GM23338 (cell line): ENCODE measurements around the gene PALLD. TPM values are rescaled to one million over a fixed set of nuclear protein-coding genes. Genes with fewer than 3 reads are reported as not detected.

Experiments used
- ATAC-seq: fragments of 200-7000 bp; cut with Tn5 transposase; 3 replicates; pipeline ENCODE4 v1.9.1; 2020
- DNase-seq: peaks from one replicate; pipeline ENCODE4 v3.0.0-alpha.2; 2015; ENCODE audit warnings: low spot score
- H2AFZ ChIP-seq: fragments of 200-600 bp; sonication (generic); 2 replicates; pipeline ENCODE4 v1.8.0; 2016; ENCODE audit warnings: antibody characterized with exemption, mild to moderate bottlenecking, moderate library complexity
- H3F3A ChIP-seq: fragments of 200-600 bp; sonication (generic); replicated peaks from 2 replicates; pipeline ENCODE4 v1.8.0; 2017; ENCODE audit warnings: antibody characterized with exemption, mixed run types, low read depth
- H3K27ac ChIP-seq: fragments of 200-600 bp; sonication (generic); 2 replicates; pipeline ENCODE4 v1.6.1; 2016; ENCODE audit warnings: low read depth
- H3K27me3 ChIP-seq: fragments of 200-600 bp; sonication (generic); 2 replicates; pipeline ENCODE4 v1.8.0; 2016; ENCODE audit warnings: mild to moderate bottlenecking, mixed run types, moderate library complexity; ENCODE audit not compliant: insufficient read depth
- H3K36me3 ChIP-seq: fragments of 200-600 bp; sonication (generic); 2 replicates; pipeline ENCODE4 v1.8.0; 2016; ENCODE audit warnings: mild to moderate bottlenecking; ENCODE audit not compliant: insufficient read depth
- H3K4me1 ChIP-seq: fragments of 200-600 bp; sonication (generic); 2 replicates; pipeline ENCODE4 v1.8.0; 2016; ENCODE audit warnings: mild to moderate bottlenecking, moderate library complexity; ENCODE audit not compliant: insufficient read depth
- H3K4me2 ChIP-seq: fragments of 200-600 bp; sonication (generic); 2 replicates; pipeline ENCODE4 v1.7.1; 2017; ENCODE audit warnings: mixed run types
- H3K4me3 ChIP-seq: fragments of 200-600 bp; sonication (generic); 2 replicates; pipeline ENCODE4 v1.6.1; 2016; ENCODE audit warnings: mixed run types
- H3K79me2 ChIP-seq: fragments of 200-600 bp; sonication (generic); replicated peaks from 2 replicates; pipeline ENCODE4 v1.8.0; 2017; ENCODE audit warnings: mild to moderate bottlenecking; ENCODE audit not compliant: insufficient read depth
- H3K9me2 ChIP-seq: fragments of 200-600 bp; sonication (generic); 2 replicates; pipeline ENCODE4 v1.8.0; 2017; ENCODE audit not compliant: insufficient read depth
- H4K20me1 ChIP-seq: fragments of 200-600 bp; sonication (generic); replicated peaks from 2 replicates; pipeline ENCODE4 v1.8.0; 2017; ENCODE audit warnings: mild to moderate bottlenecking; ENCODE audit not compliant: insufficient read depth
- H3K27ac Mint-ChIP-seq: 2 replicates; pipeline ENCODE4 v1.8.0; 2020; ENCODE audit warnings: inconsistent platforms, mild to moderate bottlenecking, moderate library complexity, mixed read lengths
- H3K27me3 Mint-ChIP-seq: 3 replicates; pipeline ENCODE4 v1.8.0; 2022; ENCODE audit warnings: low read depth, mild to moderate bottlenecking, moderate library complexity, mixed read lengths, inconsistent platforms; ENCODE audit not compliant: insufficient read depth, poor library complexity
- H3K36me3 Mint-ChIP-seq: 3 replicates; pipeline ENCODE4 v1.8.0; 2021; ENCODE audit warnings: low read depth, mild to moderate bottlenecking, inconsistent platforms, moderate library complexity, mixed read lengths
- H3K4me1 Mint-ChIP-seq: 3 replicates; pipeline ENCODE4 v1.8.0; 2020; ENCODE audit warnings: mild to moderate bottlenecking, inconsistent platforms, mixed read lengths
- H3K4me3 Mint-ChIP-seq: 3 replicates; pipeline ENCODE4 v1.8.0; 2021; ENCODE audit warnings: moderate library complexity, mild to moderate bottlenecking, inconsistent platforms, mixed read lengths
- H3K9me3 Mint-ChIP-seq: 3 replicates; pipeline ENCODE4 v1.8.0; 2020; ENCODE audit warnings: moderate library complexity, mild to moderate bottlenecking, inconsistent platforms, mixed read lengths
- CREB1 ChIP-seq: fragments of 250-450 bp; sonication (Bioruptor Pico); IDR thresholded peaks from 2 replicates; pipeline ENCODE4 v1.5.0; 2020; ENCODE audit warnings: low read depth, mild to moderate bottlenecking, moderate library complexity
- CTCF ChIP-seq, 2 experiments: fragments of 200-600 bp in 1 of 2; sonication (generic) in 1 of 2; conservative IDR thresholded peaks; 2 replicates each; pipeline versions ENCODE4 v1.5.1 to v1.6.1; 2016 to 2017; ENCODE audit warnings: antibody characterized with exemption in 2 of 2, low read depth in 2 of 2, mild to moderate bottlenecking in 2 of 2, moderate library complexity in 1 of 2
- EZH2 ChIP-seq: fragments of 200-600 bp; sonication (generic); IDR thresholded peaks from one replicate; pipeline ENCODE4 v1.8.0; 2017; ENCODE audit warnings: antibody characterized with exemption, mild to moderate bottlenecking, low read depth; ENCODE audit not compliant: unreplicated experiment
- NANOG ChIP-seq: IDR thresholded peaks from 2 replicates; pipeline ENCODE4 v1.6.1; 2016; ENCODE audit warnings: antibody characterized with exemption, borderline replicate concordance
- POLR2AphosphoS5 ChIP-seq: IDR thresholded peaks from 2 replicates; pipeline ENCODE4 v1.6.1; 2016; ENCODE audit warnings: antibody characterized with exemption, low read depth
- STAT1 ChIP-seq: IDR thresholded peaks from one replicate; pipeline ENCODE4 v1.6.1; 2016; ENCODE audit warnings: antibody characterized with exemption; ENCODE audit not compliant: unreplicated experiment
- ZNF114 ChIP-seq: fragments of 250-450 bp; sonication (Bioruptor Pico); IDR thresholded peaks from 2 replicates; pipeline ENCODE4 v1.5.0; 2020; ENCODE audit warnings: mild to moderate bottlenecking, moderate library complexity
- ZNF331 ChIP-seq: fragments of 250-450 bp; sonication (Bioruptor Pico); IDR thresholded peaks from 2 replicates; pipeline ENCODE4 v1.5.0; 2020; ENCODE audit warnings: low read depth, mild to moderate bottlenecking, moderate library complexity
- polyA plus RNA-seq: library from polyadenylated mRNA; unstranded; fragments of >200 nt; fragmentation: Nextera tagmentation; extraction: Ambion mirVana; gene quantifications from 2 replicates; pipeline ENCODE4 v1.2.1, GENCODE V29; 2016
- total RNA-seq: library from RNA; depleted of rRNA; stranded (reverse); fragments of >200 nt; shearing (Covaris generic); gene quantifications from 2 replicates; pipeline ENCODE4 v1.2.3, GENCODE V29; 2014
- TF ChIP-seq, protein P1 (sequence below): IDR thresholded peaks from one replicate; pipeline ENCODE4 v1.6.1; 2018; ENCODE audit warnings: antibody characterized with exemption; ENCODE audit not compliant: unreplicated experiment
- TF ChIP-seq, protein P2 (sequence below): IDR thresholded peaks from 2 replicates; pipeline ENCODE4 v1.6.1; 2016; ENCODE audit warnings: antibody characterized with exemption

PALLD gene
- total and polyA plus RNA-seq, 2 experiments from 2014 or later = 13.1 to 30.2 TPM

DNA sequence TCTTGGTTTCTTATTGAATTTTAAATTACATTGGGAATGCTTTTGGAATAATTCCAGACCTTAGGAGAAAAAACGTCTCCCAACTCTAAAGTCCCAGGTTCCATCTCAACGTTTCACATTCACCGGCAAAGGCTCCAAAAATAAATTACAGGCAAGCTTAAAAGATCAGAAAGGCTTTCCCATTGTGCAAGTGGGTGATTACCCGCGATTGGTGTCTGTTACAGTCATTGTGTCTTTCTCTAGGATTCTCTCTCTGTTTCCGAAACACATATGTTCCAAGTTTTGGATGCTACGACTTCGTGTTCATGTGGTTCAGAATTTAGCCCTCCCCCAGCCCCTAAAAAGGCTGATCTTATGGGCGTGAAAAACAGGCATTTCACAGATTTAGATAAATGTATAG is 41.8 kb downstream of the PALLD start:
- H3K4me1 Mint-ChIP-seq = peaks cover 4% of the 10 kb centered on the region; the same call in 2 of the 3 replicates
- H3K27me3 ChIP-seq = no peaks in the 10 kb centered on the region
- H4K20me1 ChIP-seq = no peaks in the 10 kb centered on the region
- ATAC-seq = no peak
- peaks cover 7% of the 10 kb centered on the region for H3K4me1 ChIP-seq
- peaks cover 2% of the 10 kb centered on the region for H3K27me3 Mint-ChIP-seq
- TF ChIP-seq POLR2AphosphoS5 (no peak), EZH2 (no peak), STAT1 (no peak), CREB1 (CRISPR knock-in tag) (no peak), CTCF (conservative IDR thresholded peaks at IDR 0.05; ENCODE audit: low read depth in 2 of 2) (no peak), ZNF331 (no peak), ZNF114 (CRISPR knock-in tag) (no peak)
- TF ChIP-seq, protein P1, sequence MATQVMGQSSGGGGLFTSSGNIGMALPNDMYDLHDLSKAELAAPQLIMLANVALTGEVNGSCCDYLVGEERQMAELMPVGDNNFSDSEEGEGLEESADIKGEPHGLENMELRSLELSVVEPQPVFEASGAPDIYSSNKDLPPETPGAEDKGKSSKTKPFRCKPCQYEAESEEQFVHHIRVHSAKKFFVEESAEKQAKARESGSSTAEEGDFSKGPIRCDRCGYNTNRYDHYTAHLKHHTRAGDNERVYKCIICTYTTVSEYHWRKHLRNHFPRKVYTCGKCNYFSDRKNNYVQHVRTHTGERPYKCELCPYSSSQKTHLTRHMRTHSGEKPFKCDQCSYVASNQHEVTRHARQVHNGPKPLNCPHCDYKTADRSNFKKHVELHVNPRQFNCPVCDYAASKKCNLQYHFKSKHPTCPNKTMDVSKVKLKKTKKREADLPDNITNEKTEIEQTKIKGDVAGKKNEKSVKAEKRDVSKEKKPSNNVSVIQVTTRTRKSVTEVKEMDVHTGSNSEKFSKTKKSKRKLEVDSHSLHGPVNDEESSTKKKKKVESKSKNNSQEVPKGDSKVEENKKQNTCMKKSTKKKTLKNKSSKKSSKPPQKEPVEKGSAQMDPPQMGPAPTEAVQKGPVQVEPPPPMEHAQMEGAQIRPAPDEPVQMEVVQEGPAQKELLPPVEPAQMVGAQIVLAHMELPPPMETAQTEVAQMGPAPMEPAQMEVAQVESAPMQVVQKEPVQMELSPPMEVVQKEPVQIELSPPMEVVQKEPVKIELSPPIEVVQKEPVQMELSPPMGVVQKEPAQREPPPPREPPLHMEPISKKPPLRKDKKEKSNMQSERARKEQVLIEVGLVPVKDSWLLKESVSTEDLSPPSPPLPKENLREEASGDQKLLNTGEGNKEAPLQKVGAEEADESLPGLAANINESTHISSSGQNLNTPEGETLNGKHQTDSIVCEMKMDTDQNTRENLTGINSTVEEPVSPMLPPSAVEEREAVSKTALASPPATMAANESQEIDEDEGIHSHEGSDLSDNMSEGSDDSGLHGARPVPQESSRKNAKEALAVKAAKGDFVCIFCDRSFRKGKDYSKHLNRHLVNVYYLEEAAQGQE = no peak
- 0 out of 2 replicates have a peak, but pooled peaks cover 2% of the 10 kb centered on the region for H3K9me2 ChIP-seq
- H3K36me3 Mint-ChIP-seq = no peaks in the 10 kb centered on the region
- no peak overlapping the region for H3K27ac ChIP-seq
- no peak overlapping the region for H3K27ac Mint-ChIP-seq
- no peaks in the 10 kb centered on the region for H3K79me2 ChIP-seq
- no peak overlapping the region for H3K4me3 Mint-ChIP-seq
- H3K4me3 ChIP-seq = no peak overlapping the region
- peak overlapping the region; percentile 69; the same call in 1 of the 2 replicates for H2AFZ ChIP-seq
- no peaks in the 10 kb centered on the region for H3K9me3 Mint-ChIP-seq
- H3K36me3 ChIP-seq = no peaks in the 10 kb centered on the region
- H3F3A ChIP-seq = no peaks in the 10 kb centered on the region
- no peak for DNase-seq
- H3K4me2 ChIP-seq = no peak overlapping the region

- H3K27ac ChIP-seq = no peak overlapping the region
- H2AFZ ChIP-seq = peak overlapping the region; percentile 88
- H3F3A ChIP-seq = no peaks in the 10 kb centered on the region
- no peak overlapping the region for H3K4me2 ChIP-seq
- H3K4me1 ChIP-seq = peaks cover 7% of the 10 kb centered on the region
- H3K4me3 ChIP-seq = no peak overlapping the region
- H3K36me3 ChIP-seq = no peaks in the 10 kb centered on the region
- H3K79me2 ChIP-seq = no peaks in the 10 kb centered on the region
- DNase-seq = no peak
- Mint-ChIP-seq H3K4me3 (no peak overlapping the region), H3K27ac (peak overlapping the region; percentile 36; the same call in 1 of the 2 replicates), H3K9me3 (no peaks in the 10 kb centered on the region), H3K27me3 (peaks cover 2% of the 10 kb centered on the region), H3K36me3 (no peaks in the 10 kb centered on the region), H3K4me1 (peaks cover 4% of the 10 kb centered on the region; the same call in 2 of the 3 replicates)
- no peak for ATAC-seq
- no peaks in the 10 kb centered on the region for H3K27me3 ChIP-seq
- no peaks in the 10 kb centered on the region for H3K9me2 ChIP-seq
- H4K20me1 ChIP-seq = no peaks in the 10 kb centered on the region
- TF ChIP-seq NANOG (no peak), ZNF114 (CRISPR knock-in tag) (no peak), ZNF331 (no peak)
- TF ChIP-seq, protein P2, sequence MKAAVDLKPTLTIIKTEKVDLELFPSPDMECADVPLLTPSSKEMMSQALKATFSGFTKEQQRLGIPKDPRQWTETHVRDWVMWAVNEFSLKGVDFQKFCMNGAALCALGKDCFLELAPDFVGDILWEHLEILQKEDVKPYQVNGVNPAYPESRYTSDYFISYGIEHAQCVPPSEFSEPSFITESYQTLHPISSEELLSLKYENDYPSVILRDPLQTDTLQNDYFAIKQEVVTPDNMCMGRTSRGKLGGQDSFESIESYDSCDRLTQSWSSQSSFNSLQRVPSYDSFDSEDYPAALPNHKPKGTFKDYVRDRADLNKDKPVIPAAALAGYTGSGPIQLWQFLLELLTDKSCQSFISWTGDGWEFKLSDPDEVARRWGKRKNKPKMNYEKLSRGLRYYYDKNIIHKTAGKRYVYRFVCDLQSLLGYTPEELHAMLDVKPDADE = no peak
- TF ChIP-seq, protein P1 = no peak
Observed at GRCh38 chr4:168540086-168540485, 43.2 kb downstream of the PALLD start.
